Central memory CD8-positive, alpha-beta T cell (primary cell): Measurements from ENCODE around the gene MBOAT2.

Source experiments
- ATAC-seq: fragments of 150-1000 bp; cut with Tn5 transposase; replicated peaks from 2 replicates; pipeline ENCODE4 v1.10.0; 2022; ENCODE audit warnings: mild to moderate bottlenecking, moderate FRiP score, moderate number of reproducible peaks; ENCODE audit not compliant: poor library complexity, severe bottlenecking; ENCODE audit errors: extremely low read depth
- DNase-seq, 2 donors: peaks; one replicate each; pipeline ENCODE4 v3.0.0; 2021; ENCODE audit warnings: low spot score in 2 of 2
- H3K27ac Mint-ChIP-seq: one replicate; pipeline ENCODE4 v1.8.0; 2022; ENCODE audit warnings: low read depth, mild to moderate bottlenecking, moderate library complexity, mixed read lengths
- H3K27me3 Mint-ChIP-seq: one replicate; pipeline ENCODE4 v1.8.0; 2022; ENCODE audit warnings: mixed read lengths
- H3K36me3 Mint-ChIP-seq: one replicate; pipeline ENCODE4 v1.8.0; 2022; ENCODE audit warnings: mild to moderate bottlenecking, moderate library complexity, mixed read lengths; ENCODE audit not compliant: insufficient read depth
- H3K4me1 Mint-ChIP-seq: one replicate; pipeline ENCODE4 v1.8.0; 2022; ENCODE audit warnings: mixed read lengths
- H3K4me3 Mint-ChIP-seq: one replicate; pipeline ENCODE4 v1.8.0; 2022; ENCODE audit warnings: mild to moderate bottlenecking, moderate library complexity, mixed read lengths
- H3K9me3 Mint-ChIP-seq: one replicate; pipeline ENCODE4 v1.8.0; 2022; ENCODE audit warnings: mixed read lengths

The MBOAT2 gene

DNA sequence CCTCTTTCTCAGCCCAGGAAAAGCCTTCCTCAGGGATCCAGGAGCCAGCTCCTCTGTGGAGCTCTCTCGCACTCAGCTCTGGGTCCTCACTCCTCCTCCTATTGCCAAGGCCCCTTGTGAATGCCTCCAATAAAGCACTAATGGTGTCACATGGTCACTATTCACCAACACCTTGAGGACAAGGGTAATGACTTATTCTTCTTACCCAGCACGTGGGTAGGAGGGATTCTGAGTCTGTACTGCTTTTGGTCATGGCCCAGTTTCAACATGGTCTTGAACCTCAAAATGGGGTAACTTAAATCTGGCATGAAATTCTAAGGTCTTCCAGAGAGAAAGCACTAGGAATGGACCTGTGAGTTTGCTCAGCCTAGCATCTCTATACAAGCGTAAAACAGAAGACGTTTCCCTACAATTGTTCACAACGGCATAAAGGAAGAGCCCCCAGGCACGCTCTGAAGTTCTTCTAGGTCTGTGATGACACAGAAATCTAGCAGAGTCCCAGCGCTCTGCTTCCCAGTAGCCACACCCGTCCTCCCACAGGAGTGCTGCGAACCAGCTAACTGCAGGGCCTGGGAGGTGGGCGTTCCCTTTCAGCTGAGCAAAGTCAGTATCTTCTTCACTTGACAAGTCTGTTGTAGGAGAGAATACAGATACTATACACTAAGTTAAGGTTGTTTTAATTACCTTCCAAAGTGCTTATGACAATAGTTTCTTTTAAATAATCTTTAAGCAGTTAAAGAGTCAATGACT, 151.5 kb downstream of the MBOAT2 start:
- H3K36me3 Mint-ChIP-seq, result no peaks in the 10 kb centered on the region
- H3K27ac Mint-ChIP-seq, result no peak overlapping the region
- no peaks in the 10 kb centered on the region for H3K9me3 Mint-ChIP-seq
- DNase-seq, result no peak
- H3K4me3 Mint-ChIP-seq, result no peak overlapping the region
- ATAC-seq, result no peak
- H3K4me1 Mint-ChIP-seq, result no peaks in the 10 kb centered on the region
- peaks cover 4% of the 10 kb centered on the region for H3K27me3 Mint-ChIP-seq

DNA sequence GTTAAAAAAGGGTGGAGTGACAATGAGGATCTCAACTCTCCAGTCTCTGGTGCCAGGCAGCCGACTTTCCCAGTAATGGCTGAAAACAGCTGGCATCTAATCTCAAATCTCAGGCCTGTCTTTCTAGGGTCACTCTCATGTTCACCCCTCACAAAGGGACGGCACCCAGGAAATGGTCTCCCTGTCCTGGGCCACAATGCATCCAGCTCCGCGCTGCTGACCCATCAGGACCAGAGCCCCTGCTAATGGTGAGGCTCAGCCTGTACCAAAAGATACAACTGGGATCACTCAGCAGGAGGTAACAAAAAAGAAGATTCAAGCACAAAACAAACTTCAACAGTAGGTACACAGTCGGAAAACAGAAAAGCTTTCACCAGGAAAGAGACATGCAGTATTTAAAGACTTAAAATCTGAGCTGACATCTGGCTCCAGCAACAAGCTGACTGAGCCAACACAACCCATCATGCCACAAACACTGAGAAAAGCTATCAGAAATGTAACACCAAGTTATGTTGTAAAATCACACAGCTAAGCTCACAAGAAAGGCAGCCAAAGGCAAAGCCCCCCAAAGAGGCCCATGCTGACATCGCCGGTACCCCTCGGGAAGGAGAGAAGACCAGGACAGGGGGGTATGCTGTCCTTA, 152.5 kb downstream of the MBOAT2 start:
- Mint-ChIP-seq H3K4me3 (no peak overlapping the region), H3K36me3 (no peaks in the 10 kb centered on the region), H3K27me3 (peaks cover 14% of the 10 kb centered on the region), H3K27ac (no peak overlapping the region), H3K4me1 (no peaks in the 10 kb centered on the region), H3K9me3 (no peaks in the 10 kb centered on the region)
- no peak for DNase-seq
- ATAC-seq, result no peak

DNA sequence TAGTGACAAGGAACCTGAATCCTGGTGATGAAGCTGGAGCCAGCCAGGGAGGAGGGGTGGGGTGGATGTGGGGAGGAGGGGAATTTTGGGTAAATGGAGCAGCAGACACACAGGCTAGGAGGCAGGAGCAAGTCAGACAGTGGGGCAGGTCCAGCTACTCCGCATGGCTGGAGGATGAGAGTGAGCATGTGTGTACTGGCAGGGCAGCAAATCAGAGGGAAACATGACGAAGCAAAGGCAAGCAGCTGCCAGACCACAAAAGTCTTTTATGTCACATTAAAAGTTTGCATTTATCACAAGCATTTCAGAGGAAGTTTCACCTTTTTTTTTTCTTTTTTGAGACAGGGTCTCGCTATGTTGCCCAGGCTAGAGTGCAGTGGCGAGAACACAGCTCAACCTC, 154.2 kb downstream of the MBOAT2 start:
- H3K27me3 Mint-ChIP-seq, result peaks cover 31% of the 10 kb centered on the region
- no peaks in the 10 kb centered on the region for H3K36me3 Mint-ChIP-seq
- DNase-seq (no peak), ATAC-seq (no peak)
- no peak overlapping the region for H3K27ac Mint-ChIP-seq
- no peaks in the 10 kb centered on the region for H3K9me3 Mint-ChIP-seq
- H3K4me1 Mint-ChIP-seq, result no peaks in the 10 kb centered on the region
- H3K4me3 Mint-ChIP-seq, result no peak overlapping the region

DNA sequence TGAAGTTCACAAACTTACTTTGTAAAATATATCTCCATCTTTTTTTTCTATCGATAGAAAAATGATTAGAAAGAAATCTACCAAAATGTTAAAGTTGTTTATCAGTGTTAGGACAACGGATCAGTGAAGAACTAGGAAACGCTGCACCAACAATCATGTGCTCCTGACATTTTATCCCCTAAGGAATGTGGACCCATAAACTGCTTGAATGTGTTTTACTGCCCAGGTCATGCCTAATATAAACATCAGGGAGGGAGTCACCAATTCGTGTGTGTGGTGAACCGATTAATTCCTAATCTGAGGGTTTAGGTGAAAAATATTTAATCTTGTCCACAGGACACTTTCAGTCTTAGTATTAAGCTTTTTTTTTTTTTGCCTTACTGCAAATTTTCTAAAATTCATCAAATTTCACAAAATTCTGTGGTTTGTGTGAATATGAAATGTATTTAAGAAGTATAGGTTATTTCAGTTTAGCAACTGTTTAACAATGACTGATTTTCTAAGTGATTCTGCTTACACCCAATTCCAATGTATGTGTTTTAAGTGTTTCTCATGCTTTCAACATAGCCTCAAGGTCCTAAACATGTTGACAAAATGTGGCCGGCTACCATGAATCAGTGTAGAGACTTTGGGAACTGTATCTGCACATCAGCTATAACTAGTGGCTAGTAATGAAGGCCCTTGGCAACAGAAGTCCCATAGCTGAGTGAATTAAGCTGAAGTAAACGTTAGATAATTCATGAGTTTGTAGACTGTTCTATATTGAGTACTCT, 155.0 kb downstream of the MBOAT2 start:
- no peak for ATAC-seq
- Mint-ChIP-seq H3K27ac (no peak overlapping the region), H3K4me1 (no peaks in the 10 kb centered on the region), H3K36me3 (no peaks in the 10 kb centered on the region), H3K9me3 (no peaks in the 10 kb centered on the region), H3K4me3 (no peak overlapping the region), H3K27me3 (peaks cover 38% of the 10 kb centered on the region)
- DNase-seq, result no peak

DNA sequence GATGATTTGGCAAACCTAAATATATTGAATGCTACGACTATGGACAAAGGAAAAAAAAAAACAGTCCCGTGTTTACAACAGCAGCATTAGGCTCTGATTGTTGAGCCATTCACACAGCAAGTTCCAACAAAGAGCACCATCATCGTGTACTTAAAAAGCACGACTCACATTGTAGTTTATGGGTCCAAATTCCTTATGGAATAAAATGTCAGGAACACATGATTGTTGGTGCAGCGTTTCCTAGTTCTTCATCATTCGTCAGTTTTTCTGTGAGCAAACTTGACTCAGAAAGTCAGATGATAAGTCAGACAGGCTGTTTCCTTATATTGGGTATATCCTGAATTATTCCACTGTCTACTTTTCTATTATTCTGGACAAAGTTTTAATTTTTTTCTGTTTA, 156.1 kb downstream of the MBOAT2 start:
- Mint-ChIP-seq H3K4me1 (no peaks in the 10 kb centered on the region), H3K27ac (no peak overlapping the region), H3K36me3 (no peaks in the 10 kb centered on the region), H3K27me3 (peaks cover 38% of the 10 kb centered on the region), H3K4me3 (no peak overlapping the region), H3K9me3 (no peaks in the 10 kb centered on the region)
- ATAC-seq (no peak), DNase-seq (no peak)

DNA sequence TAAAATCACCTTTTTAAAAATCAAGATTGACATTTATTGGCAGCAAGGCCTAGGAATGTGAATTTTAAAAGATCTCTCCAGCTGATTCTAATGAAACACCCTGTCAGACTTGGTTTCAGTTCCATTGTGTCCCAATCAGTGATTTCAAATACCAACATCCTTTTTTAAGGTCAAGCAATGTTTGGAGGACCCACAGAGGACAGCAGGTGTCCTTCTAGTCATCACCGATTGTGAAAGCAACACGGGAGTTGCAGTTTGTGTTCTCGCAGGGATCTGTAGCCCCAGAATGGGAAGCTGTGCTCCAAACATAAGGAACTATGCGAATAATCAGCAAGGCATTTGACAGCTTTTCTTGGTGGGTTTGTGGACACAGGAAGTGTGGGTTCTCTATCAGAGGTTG, 161.6 kb downstream of the MBOAT2 start:
- Mint-ChIP-seq H3K9me3 (no peaks in the 10 kb centered on the region), H3K27me3 (peaks cover 45% of the 10 kb centered on the region), H3K27ac (no peak overlapping the region), H3K36me3 (peaks cover 2% of the 10 kb centered on the region), H3K4me1 (peaks cover 18% of the 10 kb centered on the region), H3K4me3 (no peak overlapping the region)
- ATAC-seq, result no peak
- DNase-seq, result no peak

DNA sequence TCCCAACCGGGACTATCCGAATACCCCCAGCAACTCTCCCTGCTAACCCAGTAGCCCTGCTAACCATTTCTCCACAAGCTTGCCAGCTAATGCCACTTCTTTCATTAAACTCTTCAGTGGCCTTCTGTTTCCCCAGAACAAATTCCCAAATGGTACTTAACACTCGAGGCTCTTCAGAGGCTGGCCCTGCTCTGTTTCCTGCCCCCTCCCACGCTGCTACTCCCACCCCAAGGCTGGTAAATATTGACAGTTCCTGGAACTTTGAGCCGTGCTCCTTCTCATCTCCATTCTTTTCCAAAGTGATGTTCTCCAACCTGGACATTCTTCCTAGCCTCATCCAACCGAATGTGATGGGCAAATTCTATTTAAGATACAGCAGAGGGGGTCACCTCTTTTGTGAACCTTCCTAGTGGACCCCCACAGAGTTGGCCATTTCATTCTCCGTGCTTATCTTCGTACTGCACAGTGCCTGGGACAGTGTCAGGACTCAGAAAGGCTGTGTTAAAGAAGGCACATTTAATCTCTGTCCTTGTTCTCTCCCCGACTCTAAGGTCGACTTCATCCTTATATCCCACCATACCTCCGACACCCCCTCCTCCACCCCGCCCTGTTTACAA, 162.9 kb downstream of the MBOAT2 start:
- H3K4me3 Mint-ChIP-seq, result no peak overlapping the region
- no peak overlapping the region for H3K27ac Mint-ChIP-seq
- DNase-seq (no peak), ATAC-seq (no peak)
- H3K4me1 Mint-ChIP-seq, result peaks cover 30% of the 10 kb centered on the region
- peaks cover 2% of the 10 kb centered on the region for H3K36me3 Mint-ChIP-seq
- no peaks in the 10 kb centered on the region for H3K9me3 Mint-ChIP-seq
- H3K27me3 Mint-ChIP-seq, result peaks cover 32% of the 10 kb centered on the region

DNA sequence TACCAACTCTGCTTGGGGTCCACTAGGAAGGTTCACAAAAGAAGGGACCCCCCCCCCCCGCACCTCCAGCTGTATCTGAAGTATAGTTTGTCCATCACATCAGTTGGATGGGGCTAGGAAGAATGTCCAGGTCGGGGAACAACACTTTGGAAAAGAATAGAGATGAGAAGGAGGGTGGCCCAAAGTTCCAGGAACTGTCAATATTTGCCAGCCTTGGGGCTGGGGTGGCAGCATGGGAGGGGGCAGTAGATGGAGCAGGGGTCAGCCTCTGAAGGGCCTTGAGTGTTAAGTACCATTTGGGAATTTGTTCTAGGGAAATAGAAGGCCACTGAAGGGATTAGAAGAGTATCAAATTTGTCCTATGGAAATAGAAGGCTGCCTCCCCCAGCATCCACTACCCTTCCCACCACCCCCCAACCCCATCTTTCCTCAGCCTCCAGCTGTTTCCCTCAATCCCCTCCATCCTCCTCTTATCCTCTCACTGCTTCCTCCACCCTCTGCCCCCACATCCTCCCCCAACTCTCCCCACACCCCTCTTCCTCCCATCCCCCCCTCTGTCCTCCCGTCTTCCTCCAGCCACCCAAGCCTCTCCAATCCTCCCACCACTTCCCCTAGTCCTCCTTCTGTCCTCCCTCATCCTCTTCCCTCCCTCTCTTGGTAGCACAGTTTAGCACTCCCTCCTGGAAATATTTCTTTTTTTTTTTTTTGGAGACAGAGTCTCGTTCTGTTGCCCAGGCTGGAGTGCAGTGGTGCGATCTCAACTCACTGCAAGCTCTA, 164.1 kb downstream of the MBOAT2 start:
- Mint-ChIP-seq H3K4me3 (no peak overlapping the region), H3K9me3 (no peaks in the 10 kb centered on the region), H3K27ac (no peak overlapping the region), H3K27me3 (peaks cover 20% of the 10 kb centered on the region), H3K36me3 (peaks cover 2% of the 10 kb centered on the region), H3K4me1 (peaks cover 42% of the 10 kb centered on the region)
- no peak for DNase-seq
- ATAC-seq, result no peak

DNA sequence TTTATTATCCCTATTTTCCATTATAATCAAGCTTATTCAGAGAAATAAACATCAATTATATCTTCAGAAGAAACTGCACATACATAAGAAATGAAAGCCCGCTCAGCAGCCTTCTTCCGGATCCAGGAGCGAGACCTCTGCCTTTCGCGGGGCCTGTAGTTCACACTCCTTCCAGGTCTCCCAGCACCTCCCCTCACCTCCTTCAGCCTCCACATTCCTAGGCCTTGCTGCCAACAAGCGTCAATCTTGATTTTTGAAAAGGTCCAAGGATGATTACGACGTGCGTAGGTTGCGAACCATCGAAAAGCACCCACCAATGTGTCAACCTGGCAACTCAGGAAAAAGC, 165.7 kb downstream of the MBOAT2 start:
- H3K4me1 Mint-ChIP-seq, result peaks cover 55% of the 10 kb centered on the region
- H3K27ac Mint-ChIP-seq, result peak overlapping the region; percentile 95
- peaks cover 2% of the 10 kb centered on the region for H3K36me3 Mint-ChIP-seq
- H3K4me3 Mint-ChIP-seq, result peak overlapping the region; percentile 95
- ATAC-seq (no peak), DNase-seq (no peak)
- H3K27me3 Mint-ChIP-seq, result peaks cover 11% of the 10 kb centered on the region
- H3K9me3 Mint-ChIP-seq, result no peaks in the 10 kb centered on the region

DNA sequence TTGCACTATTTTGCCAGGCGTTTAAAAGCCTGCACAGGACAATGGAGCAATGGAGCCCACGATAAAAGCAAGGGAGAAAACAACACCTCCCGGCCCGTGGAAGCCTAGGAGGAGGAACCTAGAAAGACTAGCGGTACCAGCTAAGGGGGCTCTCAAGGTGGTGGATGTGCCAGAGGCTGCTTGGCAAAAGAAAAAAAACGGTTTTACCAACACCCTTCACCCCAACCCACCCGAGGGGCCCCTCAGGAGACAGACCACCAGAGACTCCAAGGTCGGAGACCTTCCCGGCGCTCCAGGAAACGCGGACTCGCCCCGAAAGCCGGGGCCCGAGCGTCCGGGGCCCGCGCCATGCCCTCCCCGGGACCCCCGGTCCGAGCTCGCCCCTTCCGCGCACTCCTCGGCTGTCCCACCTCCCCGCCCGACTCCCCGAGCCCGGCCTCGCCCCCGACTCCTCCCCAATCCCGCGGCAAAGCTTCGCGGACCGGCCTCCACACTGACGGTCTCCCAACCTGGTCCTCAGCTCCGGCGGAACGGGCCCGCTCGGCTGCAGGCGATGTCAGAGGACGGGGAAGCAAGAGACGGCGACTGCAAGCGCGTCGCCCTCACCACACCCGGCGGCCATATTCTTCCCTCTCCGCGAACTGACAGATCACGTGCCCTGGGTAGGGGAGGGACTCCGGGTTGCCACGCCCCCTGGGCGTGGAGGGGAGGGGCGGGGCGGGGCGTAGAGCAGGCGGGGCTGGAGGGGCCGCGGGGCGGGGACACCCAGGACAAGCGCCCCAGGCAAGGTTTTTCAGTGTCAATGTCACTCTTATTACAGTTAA, 166.3 kb downstream of the MBOAT2 start, which contains the start of gene KIDINS220:
Gene KIDINS220, minus strand, starts transcription at position 643 of the 824 bp plus-strand sequence. CDS start 10,520 bp downstream, outside the sequence.
- peak; percentile 95 for ATAC-seq
- H3K36me3 Mint-ChIP-seq, result peaks cover 2% of the 10 kb centered on the region
- H3K9me3 Mint-ChIP-seq, result no peaks in the 10 kb centered on the region
- DNase-seq, result peak; percentile 67 to 74
- H3K27me3 Mint-ChIP-seq, result peaks cover 11% of the 10 kb centered on the region
- H3K27ac Mint-ChIP-seq, result peak within 1 kb of the TSS; percentile 95
- H3K4me1 Mint-ChIP-seq, result peaks cover 60% of the 10 kb centered on the region
- peak within 1 kb of the TSS; percentile 95 for H3K4me3 Mint-ChIP-seq

DNA sequence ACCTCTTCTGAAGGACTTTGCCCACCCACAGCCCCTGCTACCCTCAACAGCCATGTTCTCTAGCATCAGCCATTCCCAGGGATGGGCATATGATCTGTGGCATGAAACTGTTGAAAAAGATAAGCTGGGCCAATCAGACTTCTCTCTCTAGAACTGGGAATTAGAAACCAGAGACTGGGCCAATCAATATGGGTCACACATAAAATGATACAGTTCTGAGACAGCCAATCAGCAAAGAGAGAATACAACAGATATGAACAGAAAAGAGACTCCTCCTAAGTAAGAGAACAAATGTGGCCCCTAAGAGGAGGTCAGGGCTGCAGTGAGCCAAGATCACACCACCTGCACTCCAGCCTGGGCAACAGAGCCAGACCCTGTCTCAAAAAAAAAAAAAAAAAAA, 168.2 kb downstream of the MBOAT2 start:
- Mint-ChIP-seq H3K27me3 (peaks cover 2% of the 10 kb centered on the region), H3K4me3 (peak overlapping the region; percentile 95), H3K27ac (peak overlapping the region; percentile 5), H3K36me3 (peaks cover 4% of the 10 kb centered on the region), H3K9me3 (no peaks in the 10 kb centered on the region), H3K4me1 (peaks cover 77% of the 10 kb centered on the region)
- no peak for DNase-seq
- no peak for ATAC-seq
